PFSK-1 (cell line): Measurements from ENCODE around the gene SH3BP5.

Experiments
- POLR2AphosphoS5 ChIP-seq: IDR thresholded peaks from 2 replicates; pipeline ENCODE4 v1.6.1; 2012; ENCODE audit warnings: low read depth, mild to moderate bottlenecking, control low read depth, low read length, moderate library complexity
- SIN3A ChIP-seq: IDR thresholded peaks from 2 replicates; pipeline ENCODE4 v1.6.1; 2012; ENCODE audit warnings: mild to moderate bottlenecking, low read length, moderate library complexity, borderline replicate concordance; ENCODE audit not compliant: insufficient read depth
- TAF1 ChIP-seq: IDR thresholded peaks from 2 replicates; pipeline ENCODE4 v1.6.1; 2012; ENCODE audit warnings: low read length, control low read depth, borderline replicate concordance; ENCODE audit not compliant: insufficient read depth

GRCh38 chr3:15246186-15246585, 86.2 kb downstream of the SH3BP5 start:
- TF ChIP-seq POLR2AphosphoS5 (no peak), TAF1 (no peak), SIN3A (no peak)
